HG02571 (cell line): ENCODE results near the gene SCGB3A1.

Experiments used
- ATAC-seq: cut with Tn5 transposase; IDR thresholded peaks from one replicate; pipeline ENCODE4 v1.9.1; 2021; ENCODE audit warnings: mild to moderate bottlenecking, moderate library complexity; ENCODE audit not compliant: unreplicated experiment

The SCGB3A1 gene

GRCh38 chr5:180592176-180592575, 877 bp upstream of the SCGB3A1 start:
- ATAC-seq: no peak

- no peak for ATAC-seq
Measured at GRCh38 chr5:180590543-180591310, 572 bp downstream of the SCGB3A1 start.

GRCh38 chr5:180589771-180590542, 1.3 kb downstream of the SCGB3A1 start:
- no peak for ATAC-seq

GRCh38 chr5:180586870-180587269, 4.4 kb downstream of the SCGB3A1 start:
- no peak for ATAC-seq

GRCh38 chr5:180586204-180586603, 5.1 kb downstream of the SCGB3A1 start:
- ATAC-seq: no peak

- ATAC-seq: no peak
Measured at GRCh38 chr5:180583738-180584137, 7.6 kb downstream of the SCGB3A1 start.

GRCh38 chr5:180580681-180581080, 10.6 kb downstream of the SCGB3A1 start:
- ATAC-seq: no peak

- ATAC-seq: no peak
Measured at GRCh38 chr5:180575571-180575970, 15.7 kb downstream of the SCGB3A1 start.

- ATAC-seq: no peak
Measured at GRCh38 chr5:180568914-180569313, 22.4 kb downstream of the SCGB3A1 start.

- ATAC-seq: no peak
Measured at GRCh38 chr5:180563994-180564393, 27.3 kb downstream of the SCGB3A1 start.

GRCh38 chr5:180558232-180558631, 33.1 kb downstream of the SCGB3A1 start:
- ATAC-seq: no peak

- no peak for ATAC-seq
Measured at GRCh38 chr5:180557217-180557809, 34.0 kb downstream of the SCGB3A1 start.

- no peak for ATAC-seq
Measured at GRCh38 chr5:180555168-180555921, 36.0 kb downstream of the SCGB3A1 start.

GRCh38 chr5:180553530-180553929, 37.8 kb downstream of the SCGB3A1 start:
- ATAC-seq: no peak

GRCh38 chr5:180548563-180548962, 42.7 kb downstream of the SCGB3A1 start:
- no peak for ATAC-seq

- no peak for ATAC-seq
Measured at GRCh38 chr5:180545248-180545647, 46.1 kb downstream of the SCGB3A1 start.

- ATAC-seq: no peak
Measured at GRCh38 chr5:180541710-180542109, 49.6 kb downstream of the SCGB3A1 start.
